ENCODE results near the gene ATAD1. TPM values are rescaled to one million over a fixed set of nuclear protein-coding genes. Genes with fewer than 3 reads are reported as not detected.
A peak's percentile ranks its signal among the peaks of the same experiment; 100 is the strongest.

ATAD1 gene
- total RNA-seq, 1 experiment from 2014 or later, result 48.8 TPM

GRCh38 chr10:87771871-87772500, 46.0 kb downstream of the ATAD1 start:
- Histone ChIP-seq H3K9me3 (no peaks in the 10 kb centered on the region), H3K27me3 (replicated peaks; ENCODE audit: control insufficient read depth, insufficient read depth, low read length) (no peaks in the 10 kb centered on the region), H3K4me3 (ENCODE audit: low read depth, low read length) (no peak overlapping the region), H3K4me1 (peaks cover 19% of the 10 kb centered on the region), H3K36me3 (ENCODE audit: control insufficient read depth, insufficient read depth, low read length) (no peaks in the 10 kb centered on the region; the same call in 1 of the 2 replicates)
- H3K9me3 Mint-ChIP-seq (ENCODE audit: unreplicated experiment), result no peaks in the 10 kb centered on the region
- DNase-seq, result peak in 1 of 2 experiments; percentile 23
- peaks cover 7% of the 10 kb centered on the region for H3K4me1 Mint-ChIP-seq (ENCODE audit: low read depth, unreplicated experiment)
- ChIA-PET POLR2A (no interaction called here), CTCF (interaction anchor here (0.7 to 0.9 kb wide), 2 partner anchors 238 to 1446 kb away, joined by 3 read pairs; no protein-coding TSS in a partner anchor)
- H3K4me3 Mint-ChIP-seq (ENCODE audit: unreplicated experiment), result no peak overlapping the region
- no TSS peak for BruUV-seq (replicated peaks)
- peaks cover 28% of the 10 kb centered on the region for H3K36me3 Mint-ChIP-seq (ENCODE audit: insufficient read depth, unreplicated experiment)
- intact Hi-C loops (cut with micrococcal nuclease; ENCODE audit: unreplicated experiment), result loop anchor here (1.0 kb wide), 2 partner anchors 116 to 239 kb away; no protein-coding TSS in a partner anchor
- H3K27me3 Mint-ChIP-seq (ENCODE audit: insufficient read depth, unreplicated experiment), result no peaks in the 10 kb centered on the region
- TF ChIP-seq CTCF (IDR thresholded peaks at IDR 0.05; ENCODE audit: insufficient read depth in 1 of 2, low read depth in 1 of 2, low read length in 1 of 2, severe bottlenecking in 1 of 2, unreplicated experiment in 1 of 2), result peak; percentile 41 to 48
- H3K27ac Mint-ChIP-seq (ENCODE audit: unreplicated experiment), result no peak overlapping the region

GRCh38 chr10:87767253-87767652, 50.8 kb downstream of the ATAD1 start:
- peaks cover 42% of the 10 kb centered on the region for H3K36me3 Mint-ChIP-seq (ENCODE audit: insufficient read depth, unreplicated experiment)
- H3K27me3 Mint-ChIP-seq (ENCODE audit: insufficient read depth, unreplicated experiment), result no peaks in the 10 kb centered on the region
- no peak for DNase-seq
- ChIA-PET POLR2A (no interaction called here), CTCF (no interaction called here)
- H3K27ac Mint-ChIP-seq (ENCODE audit: unreplicated experiment), result no peak overlapping the region
- H3K27me3 ChIP-seq (replicated peaks; ENCODE audit: control insufficient read depth, insufficient read depth, low read length), result no peaks in the 10 kb centered on the region
- no peaks in the 10 kb centered on the region for H3K9me3 ChIP-seq
- H3K36me3 ChIP-seq (ENCODE audit: control insufficient read depth, insufficient read depth, low read length), result no peaks in the 10 kb centered on the region
- no peak for TF ChIP-seq CTCF (IDR thresholded peaks at IDR 0.05; ENCODE audit: insufficient read depth in 1 of 2, low read depth in 1 of 2, low read length in 1 of 2, severe bottlenecking in 1 of 2, unreplicated experiment in 1 of 2)
- intact Hi-C loops (cut with micrococcal nuclease; ENCODE audit: unreplicated experiment), result no loop called here
- no peak overlapping the region for H3K4me3 ChIP-seq (ENCODE audit: low read depth, low read length)
- peaks cover 13% of the 10 kb centered on the region for H3K4me1 Mint-ChIP-seq (ENCODE audit: low read depth, unreplicated experiment)
- H3K4me3 Mint-ChIP-seq (ENCODE audit: unreplicated experiment), result no peak overlapping the region
- peaks cover 33% of the 10 kb centered on the region for H3K4me1 ChIP-seq
- no TSS peak for BruUV-seq (replicated peaks)
- no peaks in the 10 kb centered on the region for H3K9me3 Mint-ChIP-seq (ENCODE audit: unreplicated experiment)

GRCh38 chr10:87765666-87766376, 52.2 kb downstream of the ATAD1 start:
- no TSS peak for BruUV-seq (replicated peaks)
- DNase-seq, result no peak
- H3K9me3 Mint-ChIP-seq (ENCODE audit: unreplicated experiment), result no peaks in the 10 kb centered on the region
- Histone ChIP-seq H3K4me1 (peaks cover 26% of the 10 kb centered on the region), H3K27me3 (replicated peaks; ENCODE audit: control insufficient read depth, insufficient read depth, low read length) (no peaks in the 10 kb centered on the region), H3K36me3 (ENCODE audit: control insufficient read depth, insufficient read depth, low read length) (no peaks in the 10 kb centered on the region), H3K4me3 (ENCODE audit: low read depth, low read length) (no peak overlapping the region), H3K9me3 (no peaks in the 10 kb centered on the region)
- CTCF ChIA-PET, result no interaction called here
- no peaks in the 10 kb centered on the region for H3K27me3 Mint-ChIP-seq (ENCODE audit: insufficient read depth, unreplicated experiment)
- peaks cover 42% of the 10 kb centered on the region for H3K36me3 Mint-ChIP-seq (ENCODE audit: insufficient read depth, unreplicated experiment)
- intact Hi-C loops (cut with micrococcal nuclease; ENCODE audit: unreplicated experiment), result no loop called here
- no peak for TF ChIP-seq CTCF (IDR thresholded peaks at IDR 0.05; ENCODE audit: insufficient read depth in 1 of 2, low read depth in 1 of 2, low read length in 1 of 2, severe bottlenecking in 1 of 2, unreplicated experiment in 1 of 2)
- no peak overlapping the region for H3K27ac Mint-ChIP-seq (ENCODE audit: unreplicated experiment)
- H3K4me3 Mint-ChIP-seq (ENCODE audit: unreplicated experiment), result no peak overlapping the region
- H3K4me1 Mint-ChIP-seq (ENCODE audit: low read depth, unreplicated experiment), result peaks cover 13% of the 10 kb centered on the region
- POLR2A ChIA-PET, result no interaction called here
